HepG2 (cell line): ENCODE measurements around the gene POLDIP3. TPM values are rescaled to one million over a fixed set of nuclear protein-coding genes. Genes with fewer than 3 reads are reported as not detected.
A peak's percentile ranks its signal among the peaks of the same experiment; 100 is the strongest.

Experiments used
- BCL3 ChIP-seq: sonication (generic); formaldehyde crosslinking; IDR thresholded peaks from 2 replicates; pipeline ENCODE4 v1.5.1; 2020; ENCODE audit warnings: mild to moderate bottlenecking, missing genetic modification reagents, moderate library complexity
- DNMT3B ChIP-seq: conservative IDR thresholded peaks from 2 replicates; pipeline ENCODE4 v1.6.1; 2016; ENCODE audit warnings: missing biosample characterization, control low read depth
- EEA1 ChIP-seq: sonication (generic); formaldehyde crosslinking; IDR thresholded peaks from 2 replicates; pipeline ENCODE4 v1.5.1; 2020; ENCODE audit warnings: mild to moderate bottlenecking, missing genetic modification reagents, borderline replicate concordance
- EZH2 ChIP-seq: conservative IDR thresholded peaks from 2 replicates; pipeline ENCODE4 v1.6.1; 2012; ENCODE audit warnings: mild to moderate bottlenecking, low read depth, low read length, moderate library complexity
- GLMP ChIP-seq: sonication (generic); formaldehyde crosslinking; IDR thresholded peaks from 2 replicates; pipeline ENCODE4 v1.9.0; 2021; ENCODE audit warnings: missing genetic modification reagents, mild to moderate bottlenecking, borderline replicate concordance
- HOXA7 ChIP-seq: sonication (generic); formaldehyde crosslinking; IDR thresholded peaks from 2 replicates; pipeline ENCODE4 v1.8.1; 2022; ENCODE audit warnings: mild to moderate bottlenecking, missing genetic modification reagents, moderate library complexity
- MAFG ChIP-seq: sonication (generic); formaldehyde crosslinking; IDR thresholded peaks from 2 replicates; pipeline ENCODE4 v1.5.1; 2020; ENCODE audit warnings: mild to moderate bottlenecking, missing genetic modification reagents
- MIER3 ChIP-seq: IDR thresholded peaks from 2 replicates; pipeline ENCODE4 v1.6.1; 2016; ENCODE audit warnings: missing compliant biosample characterization, borderline replicate concordance
- NFRKB ChIP-seq: fragments of 450-650 bp; IDR thresholded peaks from 2 replicates; pipeline ENCODE4 v1.6.1; 2017
- NR2F2 ChIP-seq: IDR thresholded peaks from 2 replicates; pipeline ENCODE4 v1.6.1; 2012; ENCODE audit warnings: low read depth, inconsistent platforms, borderline replicate concordance
- PCBP1 ChIP-seq: fragments of 200-400 bp; formaldehyde crosslinking; IDR thresholded peaks from 2 replicates; pipeline ENCODE4 v1.6.1; 2017; ENCODE audit warnings: mild to moderate bottlenecking, low read depth, low read length, borderline replicate concordance
- POLR2G ChIP-seq: fragments of 200-400 bp; formaldehyde crosslinking; IDR thresholded peaks from 2 replicates; pipeline ENCODE4 v1.6.1; 2018; ENCODE audit warnings: mild to moderate bottlenecking, low read depth, low read length, moderate library complexity
- SP5 ChIP-seq: IDR thresholded peaks from 2 replicates; pipeline ENCODE4 v1.6.1; 2016; ENCODE audit warnings: low read depth, borderline replicate concordance
- SSRP1 ChIP-seq: IDR thresholded peaks from 2 replicates; pipeline ENCODE4 v1.6.1; 2016; ENCODE audit warnings: control low read depth
- TCF7L2 ChIP-seq: IDR thresholded peaks from 2 replicates; pipeline ENCODE4 v1.6.1; 2011; ENCODE audit warnings: mild to moderate bottlenecking, low read depth, low read length, moderate library complexity
- TFDP2 ChIP-seq: sonication (generic); formaldehyde crosslinking; IDR thresholded peaks from 2 replicates; pipeline ENCODE4 v1.4.0; 2020; ENCODE audit warnings: missing genetic modification reagents
- ZFP62 ChIP-seq: sonication (generic); formaldehyde crosslinking; IDR thresholded peaks from 2 replicates; pipeline ENCODE4 v1.4.0; 2020; ENCODE audit warnings: missing genetic modification reagents
- ZMYM4 ChIP-seq: sonication (generic); formaldehyde crosslinking; IDR thresholded peaks from 2 replicates; pipeline ENCODE4 v1.8.1; 2023; ENCODE audit warnings: mild to moderate bottlenecking, missing genetic modification reagents
- ZNF138 ChIP-seq: sonication (generic); formaldehyde crosslinking; IDR thresholded peaks from 2 replicates; pipeline ENCODE4 v1.5.0; 2020; ENCODE audit warnings: mild to moderate bottlenecking, low read depth, missing genetic modification reagents
- ZNF143 ChIP-seq: sonication (generic); formaldehyde crosslinking; IDR thresholded peaks from 2 replicates; pipeline ENCODE4 v1.4.0; 2020; ENCODE audit warnings: missing genetic modification reagents
- ZNF333 ChIP-seq: sonication (generic); formaldehyde crosslinking; IDR thresholded peaks from 2 replicates; pipeline ENCODE4 v1.4.0; 2020; ENCODE audit warnings: mild to moderate bottlenecking, missing genetic modification reagents, borderline replicate concordance
- ZNF878 ChIP-seq: sonication (generic); formaldehyde crosslinking; IDR thresholded peaks from 2 replicates; pipeline ENCODE4 v1.8.1; 2023; ENCODE audit warnings: mild to moderate bottlenecking, missing genetic modification reagents, moderate library complexity
- ZSCAN12 ChIP-seq: sonication (generic); formaldehyde crosslinking; IDR thresholded peaks from 2 replicates; pipeline ENCODE4 v1.9.0; 2021; ENCODE audit warnings: mild to moderate bottlenecking, missing genetic modification reagents
- ZSCAN30 ChIP-seq: sonication (generic); formaldehyde crosslinking; IDR thresholded peaks from 2 replicates; pipeline ENCODE4 v1.5.0; 2020; ENCODE audit warnings: mild to moderate bottlenecking, missing genetic modification reagents
- polyA plus RNA-seq, 8 experiments: library from polyadenylated mRNA; depleted of rRNA in 3 of 8; stranded (reverse) in 7 of 8; unstranded in 1 of 8; fragments of >200 nt; fragmentation: Illumina TruSeq in 4 of 8; extraction: Trizol in 4 of 8; gene quantifications; 2 replicates each; pipeline versions ENCODE4 v1.2.1 to v1.2.3, GENCODE V29; 2011 to 2016; ENCODE audit warnings: low read depth in 4 of 8, missing spikeins in 1 of 8, mixed read lengths in 1 of 8; ENCODE audit not compliant: insufficient read depth in 1 of 8
- total RNA-seq, 5 experiments: library from RNA; depleted of rRNA; stranded (reverse); fragments of >200 nt; fragmentation: Illumina TruSeq; extraction: Trizol; gene quantifications; 2 replicates each; pipeline ENCODE4 v1.2.3, GENCODE V29; 2016; ENCODE audit warnings: low read depth in 1 of 5
- TF ChIP-seq, protein P1 (sequence below): sonication (generic); formaldehyde crosslinking; IDR thresholded peaks from 2 replicates; pipeline ENCODE4 v1.5.0; 2020; ENCODE audit warnings: missing genetic modification reagents

Gene POLDIP3
- total and polyA plus RNA-seq, 2 of the 13 experiments (the other 11 are each of a cell fraction or from before 2014, with no cell fraction given): 45.8 to 47.4 TPM

GRCh38 chr22:42617155-42617983 is 2.7 kb upstream of the POLDIP3 start (continued):
- TF ChIP-seq ZSCAN30 (CRISPR knock-in tag) (no peak), ZFP62 (no peak), ZMYM4 (CRISPR knock-in tag) (no peak), TFDP2 (CRISPR knock-in tag) (no peak), HOXA7 (CRISPR knock-in tag) (no peak), POLR2G (peak; percentile 82), GLMP (CRISPR knock-in tag) (no peak), EEA1 (CRISPR knock-in tag) (no peak), ZSCAN12 (no peak), MAFG (no peak), PCBP1 (no peak), ZNF143 (CRISPR knock-in tag) (no peak), ZNF878 (CRISPR knock-in tag) (no peak), DNMT3B (CRISPR knock-in tag) (no peak), NR2F2 (no peak), NFRKB (no peak), ZNF333 (CRISPR knock-in tag) (no peak), ZNF138 (CRISPR knock-in tag) (no peak), SP5 (CRISPR knock-in tag) (0 out of 2 replicates have a peak, but pooled peaks have one; percentile 12), SSRP1 (CRISPR knock-in tag) (peak; percentile 88; the same call in 1 of the 2 replicates), BCL3 (CRISPR knock-in tag) (no peak), EZH2 (no peak), TCF7L2 (no peak), MIER3 (CRISPR knock-in tag) (no peak)
- TF ChIP-seq, protein P1, sequence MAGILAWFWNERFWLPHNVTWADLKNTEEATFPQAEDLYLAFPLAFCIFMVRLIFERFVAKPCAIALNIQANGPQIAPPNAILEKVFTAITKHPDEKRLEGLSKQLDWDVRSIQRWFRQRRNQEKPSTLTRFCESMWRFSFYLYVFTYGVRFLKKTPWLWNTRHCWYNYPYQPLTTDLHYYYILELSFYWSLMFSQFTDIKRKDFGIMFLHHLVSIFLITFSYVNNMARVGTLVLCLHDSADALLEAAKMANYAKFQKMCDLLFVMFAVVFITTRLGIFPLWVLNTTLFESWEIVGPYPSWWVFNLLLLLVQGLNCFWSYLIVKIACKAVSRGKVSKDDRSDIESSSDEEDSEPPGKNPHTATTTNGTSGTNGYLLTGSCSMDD (CRISPR knock-in tag): no peak
